ENCODE results near the gene KLHL29. TPM values are rescaled to one million over a fixed set of nuclear protein-coding genes. Genes with fewer than 3 reads are reported as not detected.

Gene KLHL29
- total RNA-seq, 1 experiment from 2014 or later = 12.2 TPM

GRCh38 chr2:23410596-23410995 is 25.6 kb downstream of the KLHL29 start:
- ChIA-PET CTCF (no interaction called here), POLR2A (ENCODE audit: low non-redundant PET) (no interaction called here)
- H3K4me1 ChIP-seq (ENCODE audit: insufficient read depth, low read length, poor library complexity, severe bottlenecking) = peaks cover 10% of the 10 kb centered on the region
- H3K9me3 ChIP-seq (ENCODE audit: low read depth, low read length, poor library complexity, severe bottlenecking) = no peaks in the 10 kb centered on the region
- H3K36me3 ChIP-seq (ENCODE audit: insufficient read depth, low read length, poor library complexity, severe bottlenecking) = no peaks in the 10 kb centered on the region
- no peaks in the 10 kb centered on the region for H3K27me3 ChIP-seq (replicated peaks; ENCODE audit: insufficient read depth, low read depth, low read length, poor library complexity)
- no TSS peak for BruUV-seq (replicated peaks)
- TF ChIP-seq, protein P1, sequence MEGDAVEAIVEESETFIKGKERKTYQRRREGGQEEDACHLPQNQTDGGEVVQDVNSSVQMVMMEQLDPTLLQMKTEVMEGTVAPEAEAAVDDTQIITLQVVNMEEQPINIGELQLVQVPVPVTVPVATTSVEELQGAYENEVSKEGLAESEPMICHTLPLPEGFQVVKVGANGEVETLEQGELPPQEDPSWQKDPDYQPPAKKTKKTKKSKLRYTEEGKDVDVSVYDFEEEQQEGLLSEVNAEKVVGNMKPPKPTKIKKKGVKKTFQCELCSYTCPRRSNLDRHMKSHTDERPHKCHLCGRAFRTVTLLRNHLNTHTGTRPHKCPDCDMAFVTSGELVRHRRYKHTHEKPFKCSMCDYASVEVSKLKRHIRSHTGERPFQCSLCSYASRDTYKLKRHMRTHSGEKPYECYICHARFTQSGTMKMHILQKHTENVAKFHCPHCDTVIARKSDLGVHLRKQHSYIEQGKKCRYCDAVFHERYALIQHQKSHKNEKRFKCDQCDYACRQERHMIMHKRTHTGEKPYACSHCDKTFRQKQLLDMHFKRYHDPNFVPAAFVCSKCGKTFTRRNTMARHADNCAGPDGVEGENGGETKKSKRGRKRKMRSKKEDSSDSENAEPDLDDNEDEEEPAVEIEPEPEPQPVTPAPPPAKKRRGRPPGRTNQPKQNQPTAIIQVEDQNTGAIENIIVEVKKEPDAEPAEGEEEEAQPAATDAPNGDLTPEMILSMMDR (conservative IDR thresholded peaks at IDR 0.05; ENCODE audit: low read depth, low read length) = no peak
- TF ChIP-seq EZH2 (IDR thresholded peaks at IDR 0.05; ENCODE audit: borderline replicate concordance, low read depth, low read length, poor library complexity, severe bottlenecking) = no peak
- intact Hi-C loops (cut with micrococcal nuclease; ENCODE audit: unreplicated experiment) = no loop called here
- no peak for DNase-seq (ENCODE audit: low spot score)
- H3K27ac ChIP-seq (ENCODE audit: low read depth, low read length, poor library complexity, severe bottlenecking) = no peak overlapping the region
- no peak overlapping the region for H3K4me3 ChIP-seq (ENCODE audit: low read depth, low read length, poor library complexity, severe bottlenecking)

DNA sequence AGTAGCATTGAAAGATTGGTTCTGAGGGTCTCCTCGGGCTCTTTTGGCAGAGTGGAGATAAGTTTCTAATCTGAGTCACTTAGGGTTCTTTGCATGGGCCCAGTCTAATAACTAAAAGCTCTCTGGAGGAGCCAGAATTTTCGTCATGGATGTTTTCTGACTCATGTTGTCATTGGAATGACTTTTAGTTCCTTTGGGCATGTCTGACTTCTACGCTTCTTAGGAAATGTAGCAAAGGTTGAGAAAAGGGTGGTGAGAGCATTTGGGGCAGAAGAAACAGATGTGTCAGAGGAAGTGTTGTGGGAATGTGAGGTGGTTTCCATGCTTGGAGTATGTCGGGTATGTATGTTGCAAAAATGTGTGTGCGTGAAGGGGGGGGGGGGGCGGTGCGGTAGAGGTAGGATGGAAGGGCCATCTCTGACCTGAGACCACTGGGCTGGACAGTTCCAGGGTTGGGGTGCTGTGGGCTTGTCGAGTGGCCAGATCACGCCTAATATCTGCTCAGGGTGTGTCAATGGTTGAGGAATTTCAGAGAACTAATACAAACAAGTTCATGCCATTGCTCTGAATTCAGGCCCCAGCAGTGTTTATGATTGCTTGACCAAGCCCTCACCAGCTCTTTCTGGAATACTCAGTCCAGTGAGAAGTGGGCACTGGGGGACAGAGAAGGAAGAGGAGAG is 26.9 kb downstream of the KLHL29 start:
- no peak overlapping the region for H3K4me3 ChIP-seq (ENCODE audit: low read depth, low read length, poor library complexity, severe bottlenecking)
- no peaks in the 10 kb centered on the region for H3K9me3 ChIP-seq (ENCODE audit: low read depth, low read length, poor library complexity, severe bottlenecking)
- no TSS peak for BruUV-seq (replicated peaks)
- TF ChIP-seq EZH2 (IDR thresholded peaks at IDR 0.05; ENCODE audit: borderline replicate concordance, low read depth, low read length, poor library complexity, severe bottlenecking) = no peak
- TF ChIP-seq, protein P1 (conservative IDR thresholded peaks at IDR 0.05; ENCODE audit: low read depth, low read length) = no peak
- intact Hi-C loops (cut with micrococcal nuclease; ENCODE audit: unreplicated experiment) = no loop called here
- peaks cover 10% of the 10 kb centered on the region for H3K4me1 ChIP-seq (ENCODE audit: insufficient read depth, low read length, poor library complexity, severe bottlenecking)
- DNase-seq (ENCODE audit: low spot score) = no peak
- H3K36me3 ChIP-seq (ENCODE audit: insufficient read depth, low read length, poor library complexity, severe bottlenecking) = no peaks in the 10 kb centered on the region
- ChIA-PET POLR2A (ENCODE audit: low non-redundant PET) (no interaction called here), CTCF (no interaction called here)
- no peak overlapping the region for H3K27ac ChIP-seq (ENCODE audit: low read depth, low read length, poor library complexity, severe bottlenecking)
- H3K27me3 ChIP-seq (replicated peaks; ENCODE audit: insufficient read depth, low read depth, low read length, poor library complexity) = no peaks in the 10 kb centered on the region

GRCh38 chr2:23412556-23413155 is 27.7 kb downstream of the KLHL29 start:
- H3K9me3 ChIP-seq (ENCODE audit: low read depth, low read length, poor library complexity, severe bottlenecking) = no peaks in the 10 kb centered on the region
- ChIA-PET CTCF (interaction anchor here (0.6 kb wide), 1 partner anchor 61 kb away, joined by 3 read pairs; no protein-coding TSS in a partner anchor), POLR2A (ENCODE audit: low non-redundant PET) (no interaction called here)
- no peak overlapping the region for H3K4me3 ChIP-seq (ENCODE audit: low read depth, low read length, poor library complexity, severe bottlenecking)
- H3K27ac ChIP-seq (ENCODE audit: low read depth, low read length, poor library complexity, severe bottlenecking) = no peak overlapping the region
- H3K27me3 ChIP-seq (replicated peaks; ENCODE audit: insufficient read depth, low read depth, low read length, poor library complexity) = no peaks in the 10 kb centered on the region
- DNase-seq (ENCODE audit: low spot score) = no peak
- intact Hi-C loops (cut with micrococcal nuclease; ENCODE audit: unreplicated experiment) = no loop called here
- no TSS peak for BruUV-seq (replicated peaks)
- TF ChIP-seq EZH2 (IDR thresholded peaks at IDR 0.05; ENCODE audit: borderline replicate concordance, low read depth, low read length, poor library complexity, severe bottlenecking) = no peak
- TF ChIP-seq, protein P1 (conservative IDR thresholded peaks at IDR 0.05; ENCODE audit: low read depth, low read length) = no peak
- no peaks in the 10 kb centered on the region for H3K36me3 ChIP-seq (ENCODE audit: insufficient read depth, low read length, poor library complexity, severe bottlenecking)
- H3K4me1 ChIP-seq (ENCODE audit: insufficient read depth, low read length, poor library complexity, severe bottlenecking) = peaks cover 10% of the 10 kb centered on the region
